ENCODE measurements around the gene LRRC34.

LRRC34 gene

GRCh38 chr3:169790687-169791429 lies 21.8 kb downstream of the LRRC34 start:
- H3K4me1 ChIP-seq (ENCODE audit: control insufficient read depth, low read length) = 0 out of 2 replicates have a peak, but pooled peaks cover 4% of the 10 kb centered on the region
- no peaks in the 10 kb centered on the region for H3K9me2 ChIP-seq (replicated peaks; ENCODE audit: control insufficient read depth, low read length)
- no peaks in the 10 kb centered on the region for H4K20me1 ChIP-seq (ENCODE audit: control insufficient read depth, insufficient read depth, low read depth, low read length)
- no peaks in the 10 kb centered on the region for H3K79me2 ChIP-seq (ENCODE audit: control insufficient read depth, low read length)
- H3K36me3 ChIP-seq (ENCODE audit: control insufficient read depth, low read length) = peaks cover 73% of the 10 kb centered on the region
- H3K4me2 ChIP-seq (ENCODE audit: low read length) = no peak overlapping the region
- TF ChIP-seq EZH2phosphoT487 (IDR thresholded peaks at IDR 0.05; ENCODE audit: borderline replicate concordance, low read length) = no peak
- no peak for TF ChIP-seq CTCF (IDR thresholded peaks at IDR 0.05; ENCODE audit: low read depth, low read length, poor library complexity, severe bottlenecking)
- H3F3A ChIP-seq (ENCODE audit: control insufficient read depth, insufficient read depth) = peaks cover 12% of the 10 kb centered on the region
- no peak overlapping the region for H3K27ac ChIP-seq (ENCODE audit: low read depth, low read length)
- no peaks in the 10 kb centered on the region for H3K9me3 ChIP-seq (ENCODE audit: control insufficient read depth, insufficient read depth, low read length)
- H3K27me3 ChIP-seq (ENCODE audit: control insufficient read depth, low read length) = no peaks in the 10 kb centered on the region
- H3K4me3 ChIP-seq (ENCODE audit: low read length) = no peak overlapping the region

- no peaks in the 10 kb centered on the region for H4K20me1 ChIP-seq (ENCODE audit: control insufficient read depth, insufficient read depth, low read depth, low read length)
- H3K36me3 ChIP-seq (ENCODE audit: control insufficient read depth, low read length) = peaks cover 74% of the 10 kb centered on the region
- H3K27ac ChIP-seq (ENCODE audit: low read depth, low read length) = no peak overlapping the region
These were observed 22.5 kb downstream of the LRRC34 start for GRCh38 chr3:169790219-169790618.

GRCh38 chr3:169787791-169788190 lies 24.9 kb downstream of the LRRC34 start:
- Histone ChIP-seq H3K4me2 (ENCODE audit: low read length) (no peak overlapping the region), H3K9me2 (replicated peaks; ENCODE audit: control insufficient read depth, low read length) (no peaks in the 10 kb centered on the region), H3F3A (ENCODE audit: control insufficient read depth, insufficient read depth) (peaks cover 13% of the 10 kb centered on the region; the same call in 1 of the 2 replicates), H3K27me3 (ENCODE audit: control insufficient read depth, low read length) (no peaks in the 10 kb centered on the region), H3K4me1 (ENCODE audit: control insufficient read depth, low read length) (0 out of 2 replicates have a peak, but pooled peaks cover 4% of the 10 kb centered on the region), H3K79me2 (ENCODE audit: control insufficient read depth, low read length) (no peaks in the 10 kb centered on the region), H3K27ac (ENCODE audit: low read depth, low read length) (no peak overlapping the region), H3K9me3 (ENCODE audit: control insufficient read depth, insufficient read depth, low read length) (no peaks in the 10 kb centered on the region), H3K4me3 (ENCODE audit: low read length) (no peak overlapping the region), H3K36me3 (ENCODE audit: control insufficient read depth, low read length) (peaks cover 88% of the 10 kb centered on the region), H4K20me1 (ENCODE audit: control insufficient read depth, insufficient read depth, low read depth, low read length) (no peaks in the 10 kb centered on the region)
- TF ChIP-seq EZH2phosphoT487 (IDR thresholded peaks at IDR 0.05; ENCODE audit: borderline replicate concordance, low read length) = no peak
- no peak for TF ChIP-seq CTCF (IDR thresholded peaks at IDR 0.05; ENCODE audit: low read depth, low read length, poor library complexity, severe bottlenecking)

More at GRCh38 chr3:169790219-169790618, 22.5 kb downstream of the LRRC34 start:
- H3K4me1 ChIP-seq (ENCODE audit: control insufficient read depth, low read length) = 0 out of 2 replicates have a peak, but pooled peaks cover 4% of the 10 kb centered on the region
- H3K27me3 ChIP-seq (ENCODE audit: control insufficient read depth, low read length) = no peaks in the 10 kb centered on the region
- no peaks in the 10 kb centered on the region for H3K9me2 ChIP-seq (replicated peaks; ENCODE audit: control insufficient read depth, low read length)
- TF ChIP-seq EZH2phosphoT487 (IDR thresholded peaks at IDR 0.05; ENCODE audit: borderline replicate concordance, low read length) (no peak), CTCF (IDR thresholded peaks at IDR 0.05; ENCODE audit: low read depth, low read length, poor library complexity, severe bottlenecking) (no peak)
- no peak overlapping the region for H3K4me2 ChIP-seq (ENCODE audit: low read length)
- no peaks in the 10 kb centered on the region for H3K79me2 ChIP-seq (ENCODE audit: control insufficient read depth, low read length)
- no peak overlapping the region for H3K4me3 ChIP-seq (ENCODE audit: low read length)
- peaks cover 11% of the 10 kb centered on the region for H3F3A ChIP-seq (ENCODE audit: control insufficient read depth, insufficient read depth)
- H3K9me3 ChIP-seq (ENCODE audit: control insufficient read depth, insufficient read depth, low read length) = no peaks in the 10 kb centered on the region

All from DOHH2 (cell line).